Measurements from ENCODE around the gene SMLR1.

The SMLR1 gene

DNA sequence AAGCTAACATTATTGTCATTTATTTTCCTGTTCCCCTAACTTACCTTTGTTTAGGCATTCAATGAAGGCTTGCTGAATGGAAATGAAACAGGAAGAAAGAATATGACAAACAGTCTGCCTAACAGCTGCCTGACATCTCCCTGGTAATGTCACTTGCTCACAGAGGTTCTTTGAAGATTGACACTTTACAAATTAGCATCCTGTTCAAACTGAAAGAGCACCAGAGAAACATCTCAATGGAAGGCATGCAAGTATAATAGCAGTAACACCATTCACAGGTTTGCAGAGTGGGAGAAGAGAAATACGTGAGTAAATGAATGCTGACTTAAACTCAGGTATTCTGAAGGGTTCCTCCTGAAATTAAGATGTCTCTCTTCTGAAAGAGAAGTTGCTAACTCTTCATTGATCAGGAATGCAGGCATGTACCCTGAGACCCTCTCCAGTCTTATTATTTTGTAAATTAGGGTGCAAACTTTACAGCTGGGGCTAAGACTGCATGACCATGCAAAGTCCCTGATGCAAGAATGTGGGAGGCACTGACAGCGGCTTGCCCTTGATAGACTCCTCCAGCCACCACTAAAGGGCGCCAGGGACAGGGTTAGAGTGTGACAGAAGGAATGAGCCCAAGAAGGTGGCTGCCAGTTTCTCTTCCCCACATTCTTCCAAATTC is 1.3 kb upstream of the SMLR1 start:
- no peak for DNase-seq

- no peak for DNase-seq
These were observed 562 bp upstream of the SMLR1 start for GRCh38 chr6:130826442-130827246.

DNA sequence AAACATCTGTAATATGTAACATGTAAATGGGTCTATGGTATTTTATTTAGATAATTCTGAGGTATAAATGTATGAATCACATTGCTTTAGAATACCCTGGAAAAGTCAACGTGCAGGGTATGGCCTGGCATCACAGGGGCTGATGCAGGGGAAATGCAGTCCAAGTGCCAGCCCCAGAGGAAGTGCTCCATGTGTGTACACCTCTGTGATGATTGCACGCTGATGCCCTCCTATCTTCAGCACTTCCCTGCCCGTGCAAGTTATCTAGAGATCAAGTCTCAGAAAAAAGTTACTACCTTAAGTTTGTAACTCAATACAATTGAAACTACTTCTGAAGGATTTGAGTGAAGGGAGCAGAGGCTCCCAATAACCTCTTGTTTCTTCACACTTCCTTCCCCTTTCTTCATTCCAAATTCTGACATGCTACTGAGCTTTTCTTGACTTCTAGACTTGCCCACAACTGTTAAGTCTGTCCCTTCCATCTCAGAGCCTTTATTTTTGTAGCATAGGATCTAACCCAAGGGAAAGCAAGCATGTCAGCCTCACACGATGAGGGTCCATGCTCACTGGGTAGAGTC is 2.2 kb downstream of the SMLR1 start:
- DNase-seq, result no peak

DNA sequence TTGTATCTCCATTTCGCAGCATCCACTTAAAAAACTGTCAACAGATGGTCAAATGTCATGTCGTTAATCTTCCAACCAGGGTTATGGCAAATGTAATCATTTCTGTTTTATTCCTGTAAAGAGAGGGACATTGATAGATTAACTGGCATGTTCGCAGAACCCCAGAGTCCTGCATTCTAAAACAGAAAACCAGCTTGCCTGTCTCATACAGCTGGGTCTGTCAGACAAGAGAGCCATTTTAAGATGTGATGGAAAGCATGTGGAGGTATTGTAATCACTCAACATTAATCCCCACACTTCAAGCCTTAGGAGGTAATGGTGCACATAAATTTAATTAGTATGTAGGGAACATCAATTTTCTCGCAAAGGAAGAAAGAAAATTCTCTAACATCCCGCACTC is 4.4 kb downstream of the SMLR1 start:
- DNase-seq, result no peak

DNA sequence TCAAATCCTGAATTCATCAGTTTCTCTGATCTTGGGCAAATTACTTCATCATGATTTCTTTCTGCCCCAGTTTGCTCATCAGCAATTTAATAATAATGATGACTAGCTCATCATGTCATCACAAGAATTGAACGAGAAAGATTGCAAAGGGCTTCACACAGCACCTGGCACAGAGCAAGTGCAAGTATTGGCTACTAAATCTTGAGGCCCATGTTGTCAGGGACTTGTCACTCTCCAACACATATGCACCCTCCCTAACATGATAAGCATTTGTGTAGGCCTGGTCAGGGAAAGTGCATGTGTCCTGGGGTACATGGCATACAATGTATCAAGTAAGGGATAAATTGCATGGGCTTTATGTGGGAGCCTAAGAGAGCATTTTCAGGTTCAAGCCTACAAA is 6.4 kb downstream of the SMLR1 start:
- DNase-seq, result no peak

DNA sequence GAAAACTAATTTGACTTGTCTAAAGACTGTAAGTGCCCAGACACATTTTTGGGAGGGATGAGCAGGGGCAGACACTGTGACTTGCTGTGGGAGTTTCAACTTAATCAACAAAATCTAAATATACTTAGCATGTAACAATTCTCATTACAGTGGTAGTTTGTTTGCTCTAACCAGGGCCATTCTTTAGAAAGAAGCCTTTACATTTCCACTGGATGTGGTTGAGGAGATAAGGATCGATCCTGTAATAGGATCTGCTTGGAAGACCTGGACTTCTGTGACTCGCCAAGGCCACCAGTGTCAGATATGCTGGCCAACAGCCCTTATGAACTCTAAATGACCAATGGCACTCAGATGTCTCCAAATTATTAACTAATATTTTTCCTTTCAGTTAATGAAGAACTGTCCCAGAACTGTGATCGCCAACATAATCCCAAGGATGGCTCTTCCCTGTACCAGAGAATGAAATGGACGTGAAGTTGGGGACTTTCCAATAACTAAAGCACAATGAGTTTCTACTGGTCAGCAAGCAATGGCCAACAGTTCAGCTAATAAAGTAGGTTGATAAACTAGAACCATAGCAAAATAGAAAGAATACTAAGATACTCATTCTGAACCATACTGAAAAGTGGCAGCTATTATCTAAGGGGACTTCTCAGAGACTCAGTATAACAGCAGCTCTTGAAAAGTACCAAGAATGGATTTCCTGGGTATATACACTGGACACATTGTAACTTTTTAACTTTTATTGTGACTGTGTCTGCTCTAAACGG is 7.5 kb downstream of the SMLR1 start:
- no peak for DNase-seq

GRCh38 chr6:130836055-130836640 is 8.9 kb downstream of the SMLR1 start:
- no peak for DNase-seq

DNA sequence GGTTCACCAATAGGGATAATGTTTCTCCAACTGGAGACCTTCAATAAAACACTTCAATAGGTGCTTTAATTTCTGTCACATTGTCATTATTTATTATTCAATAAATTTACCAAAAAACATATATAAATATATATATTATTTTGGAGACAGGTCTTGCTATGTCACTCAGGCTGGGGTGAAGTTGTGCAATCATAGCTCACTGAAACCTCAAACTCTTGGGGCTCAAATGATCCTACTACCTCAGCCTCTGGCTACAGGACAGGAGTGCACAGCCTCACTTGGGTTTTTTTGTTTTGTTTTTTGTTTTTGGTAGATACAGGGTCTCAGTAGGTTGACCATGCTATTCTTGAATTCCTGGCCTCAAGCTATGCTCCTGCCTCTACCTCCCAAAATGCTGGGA is 9.9 kb downstream of the SMLR1 start:
- DNase-seq, result no peak

DNA sequence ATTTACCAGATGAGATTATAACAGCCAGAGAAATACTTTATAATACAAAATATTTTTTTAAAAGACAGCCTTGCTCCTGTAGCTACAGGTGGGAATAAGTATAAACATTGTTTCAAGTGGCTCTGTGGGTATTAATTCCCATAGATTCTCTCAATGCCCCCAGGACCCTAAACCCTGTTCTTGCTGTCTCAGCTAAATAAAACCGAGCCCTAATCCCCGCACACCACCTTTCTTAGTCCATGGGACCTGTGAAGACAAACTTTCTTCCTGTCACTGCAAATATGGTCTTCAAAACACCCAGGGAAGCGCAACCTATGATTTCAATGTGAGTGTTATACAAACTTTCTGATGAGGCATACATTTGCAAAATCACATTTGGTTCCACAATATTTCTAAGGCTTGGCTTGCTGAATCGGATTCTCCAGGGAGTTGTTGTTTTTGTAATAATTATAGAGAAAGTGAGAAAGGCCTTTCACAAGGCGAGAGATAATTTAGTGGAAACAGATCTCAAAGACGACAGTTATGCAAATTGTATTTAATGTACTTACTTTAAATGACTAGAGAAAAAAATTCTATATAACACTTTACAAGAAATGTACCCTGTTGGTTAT is 11.1 kb downstream of the SMLR1 start:
- no peak for DNase-seq

DNA sequence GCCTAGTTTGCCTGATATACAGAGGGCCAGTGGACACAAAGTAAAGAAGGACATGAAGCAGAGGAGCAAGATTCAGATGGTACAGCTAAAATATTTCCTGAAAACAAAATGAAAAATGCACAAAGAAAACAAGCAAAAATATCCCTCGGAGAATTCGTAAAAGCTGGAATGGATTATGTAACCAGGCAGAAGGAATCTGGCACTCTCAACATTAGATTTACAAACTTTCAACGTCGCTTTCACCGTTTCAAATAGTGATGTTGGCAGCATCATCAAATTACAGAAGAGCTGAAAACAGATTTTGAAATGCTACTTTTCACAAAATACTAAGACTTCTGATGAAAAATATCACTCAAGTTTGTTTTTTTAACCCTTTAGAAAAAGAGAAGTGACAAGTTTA is 11.7 kb downstream of the SMLR1 start:
- no peak for DNase-seq

- DNase-seq, result no peak
These were observed 12.2 kb downstream of the SMLR1 start for GRCh38 chr6:130839379-130839778.

GRCh38 chr6:130840050-130840449 is 12.8 kb downstream of the SMLR1 start:
- DNase-seq, result no peak

- no peak for DNase-seq
These were observed 14.0 kb downstream of the SMLR1 start for GRCh38 chr6:130841128-130841728.

- DNase-seq, result no peak
These were observed 16.5 kb downstream of the SMLR1 start for GRCh38 chr6:130843575-130844320.

DNA sequence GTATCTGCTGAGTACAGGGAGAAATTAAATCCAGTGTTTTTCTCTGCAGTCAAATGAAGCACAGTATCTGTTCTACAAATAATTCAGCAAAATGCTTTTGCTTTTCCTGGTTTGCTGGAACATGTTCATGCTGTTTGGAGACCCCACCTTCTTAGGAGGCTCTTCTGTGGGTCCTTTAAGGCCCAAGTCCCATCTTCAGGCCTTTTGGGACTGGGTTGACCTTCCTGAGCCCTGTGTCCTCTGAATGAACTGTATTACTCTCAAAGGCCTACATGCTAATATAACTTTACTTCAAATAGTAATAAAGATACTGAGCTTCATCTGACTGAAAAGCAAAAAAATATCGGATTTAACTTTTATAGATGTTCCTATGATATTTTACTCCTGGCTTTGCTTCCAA is 19.3 kb downstream of the SMLR1 start:
- DNase-seq, result no peak

DNA sequence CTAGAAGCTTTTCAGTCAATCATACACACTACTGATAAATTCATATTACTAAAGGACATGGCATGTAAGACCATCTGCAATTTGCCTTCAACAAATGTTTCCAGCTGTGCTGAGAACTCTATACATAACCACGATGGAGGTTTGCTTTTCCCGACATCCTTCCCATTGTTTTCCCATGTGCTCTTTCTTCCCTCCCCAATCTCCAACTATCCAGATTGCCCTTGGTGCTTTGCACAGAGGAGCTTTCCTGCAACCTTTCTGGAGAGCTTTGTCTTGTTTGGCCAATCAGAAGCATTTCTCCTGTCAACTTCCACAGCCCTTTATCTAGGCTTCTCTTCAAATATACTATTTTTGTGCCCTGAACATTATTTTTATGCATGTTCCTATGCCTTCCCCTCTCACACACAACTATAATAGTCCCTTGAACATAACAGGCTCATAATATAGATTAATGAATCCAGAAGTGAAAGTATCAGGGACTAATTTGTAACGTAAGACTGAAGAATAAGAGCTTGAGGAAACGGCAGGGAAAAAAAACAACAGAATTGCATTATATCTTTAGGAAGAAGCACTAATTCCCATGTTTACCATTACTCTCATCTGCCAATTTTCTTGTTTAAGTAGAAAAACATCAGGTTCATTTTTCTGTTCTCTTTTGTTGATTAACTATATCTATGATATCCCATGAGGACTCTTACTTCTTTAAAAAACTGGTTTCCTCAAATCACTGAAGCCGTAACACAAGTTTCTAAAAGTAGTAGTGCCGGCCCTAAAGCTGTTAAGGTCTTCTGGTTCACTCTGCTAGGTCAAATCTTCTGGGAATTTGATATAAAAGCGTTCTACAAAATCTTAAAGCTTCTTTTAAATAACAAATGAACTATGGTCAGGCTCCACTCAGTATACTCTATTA is 20.1 kb downstream of the SMLR1 start:
- DNase-seq, result no peak

DNA sequence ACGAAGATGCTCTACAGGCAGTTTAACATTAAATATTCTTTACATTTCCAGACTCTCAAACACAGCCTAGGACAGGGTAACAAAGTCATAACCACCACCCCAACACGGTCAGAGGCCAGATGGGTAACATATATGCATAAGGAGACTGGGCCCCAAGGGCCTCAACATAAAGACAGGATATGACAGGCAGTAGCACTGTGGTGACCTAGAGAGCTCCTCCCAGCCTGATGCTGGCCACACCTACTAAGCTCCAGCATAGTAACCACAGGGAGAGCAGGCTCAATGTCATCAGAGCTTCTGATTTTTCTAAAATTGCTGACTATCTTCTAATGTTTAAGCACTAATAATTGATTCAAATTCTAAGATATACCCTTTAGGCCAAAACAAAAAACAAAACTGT is 21.7 kb downstream of the SMLR1 start:
- no peak for DNase-seq

GRCh38 chr6:130849594-130849993 is 22.4 kb downstream of the SMLR1 start:
- DNase-seq, result no peak

- no peak for DNase-seq
These were observed 23.8 kb downstream of the SMLR1 start for GRCh38 chr6:130851026-130851425.

DNA sequence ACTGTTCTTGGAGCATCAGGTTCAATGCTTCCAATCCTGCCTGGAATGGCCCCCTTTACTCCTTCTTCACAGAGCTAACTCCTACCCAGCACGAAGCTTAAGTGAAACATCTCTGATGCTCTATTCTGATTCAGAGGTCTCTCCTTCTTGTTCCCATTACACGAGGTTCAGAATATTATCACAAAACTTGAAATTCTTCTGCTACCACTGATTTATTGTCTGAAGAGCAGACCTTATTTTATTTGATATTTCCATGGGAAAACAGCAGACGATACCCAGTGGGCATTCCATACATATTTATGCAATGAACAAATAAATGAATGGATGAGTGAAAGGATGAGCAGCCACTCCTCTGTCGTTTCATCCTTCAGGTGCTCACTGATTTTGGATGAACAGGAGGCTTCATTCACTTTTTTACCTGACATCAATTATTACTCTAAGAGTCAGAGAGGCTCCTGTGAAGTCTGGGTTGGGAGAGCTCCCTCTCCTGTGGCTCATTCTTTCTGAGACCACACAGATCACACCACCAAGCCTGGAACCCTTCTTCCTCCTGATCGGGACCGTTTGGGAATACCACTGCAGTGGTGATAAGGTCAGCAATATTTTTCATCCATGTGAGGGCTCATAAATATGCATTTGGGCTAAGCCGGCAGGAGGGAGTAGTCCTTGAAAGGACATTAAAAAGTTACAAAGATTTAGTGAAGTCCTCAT is 25.8 kb downstream of the SMLR1 start:
- DNase-seq, result no peak
